Neural crest cell (in vitro differentiated cells): Measurements from ENCODE around the gene ADGRG2. TPM values are rescaled to one million over a fixed set of nuclear protein-coding genes. Genes with fewer than 3 reads are reported as not detected.
"Not testable (repeated sequence)": the region's sequence is repeated elsewhere in the genome, so short reads cannot be mapped to it uniquely, and the experiment has no call there.

Source experiments
- DNase-seq: peaks from one replicate; pipeline ENCODE4 v3.0.0; 2021; ENCODE audit warnings: low read depth, mixed read lengths, low spot score
- H3K27ac Mint-ChIP-seq: one replicate; pipeline ENCODE4 v1.8.0; 2021; ENCODE audit warnings: mild to moderate bottlenecking, mixed read lengths; ENCODE audit not compliant: unreplicated experiment
- H3K27me3 Mint-ChIP-seq: 2 replicates; pipeline ENCODE4 v1.8.0; 2021; ENCODE audit warnings: low read depth, mild to moderate bottlenecking, mixed read lengths
- H3K36me3 Mint-ChIP-seq: 2 replicates; pipeline ENCODE4 v1.8.0; 2021; ENCODE audit warnings: low read depth, mild to moderate bottlenecking, mixed read lengths
- H3K4me1 Mint-ChIP-seq: 2 replicates; pipeline ENCODE4 v1.8.0; 2021; ENCODE audit warnings: mixed read lengths
- H3K4me3 Mint-ChIP-seq: one replicate; pipeline ENCODE4 v1.8.0; 2021; ENCODE audit warnings: mild to moderate bottlenecking, mixed read lengths
- H3K9me3 Mint-ChIP-seq: 2 replicates; pipeline ENCODE4 v1.8.0; 2021; ENCODE audit warnings: mixed read lengths
- total RNA-seq: library from RNA; stranded (reverse); gene quantifications from 2 replicates; pipeline ENCODE4 v1.2.1, GENCODE V29; 2021
- TF ChIP-seq, protein P1 (sequence below): fragments of 200-600 bp; sonication (generic); conservative IDR thresholded peaks from 2 replicates; pipeline ENCODE4 v1.5.0; 2021; ENCODE audit warnings: antibody characterized with exemption, mild to moderate bottlenecking

The ADGRG2 gene
- total RNA-seq, 1 donor from 2014 or later: 0.21 TPM

DNA sequence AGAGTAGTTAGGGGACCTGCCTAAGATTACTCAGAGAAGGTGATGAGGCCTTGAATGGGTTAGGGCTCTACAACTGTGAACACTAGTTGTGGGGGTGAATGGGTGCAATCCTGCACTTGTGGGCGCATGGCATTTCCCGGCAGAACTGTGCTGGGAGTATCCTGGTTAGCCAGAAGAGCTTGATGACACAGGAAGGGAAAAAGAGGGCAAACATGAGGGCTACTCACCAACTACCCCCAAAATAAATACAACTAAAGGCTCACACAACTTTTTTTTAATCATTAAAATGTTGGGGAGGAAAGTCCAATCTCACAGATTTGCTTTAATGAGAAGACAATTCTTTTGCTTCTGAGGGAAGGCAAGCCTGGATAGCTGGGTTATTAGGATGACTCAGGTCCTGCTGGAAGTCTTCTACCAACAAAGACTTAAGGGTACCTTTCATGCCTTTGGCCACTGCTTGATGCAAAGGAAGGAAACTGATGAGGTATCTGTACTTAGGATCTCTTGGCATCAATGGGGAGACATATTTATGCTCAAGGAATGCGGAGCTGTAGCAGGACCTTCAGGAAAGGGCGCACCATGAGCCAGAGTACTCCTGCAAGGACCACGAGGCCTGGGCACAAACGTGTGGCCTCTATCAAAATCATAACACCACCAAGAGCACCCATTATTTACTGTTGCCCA, 141.0 kb downstream of the ADGRG2 start:
- H3K4me1 Mint-ChIP-seq: peaks cover 5% of the 10 kb centered on the region
- no peak overlapping the region for H3K27ac Mint-ChIP-seq
- peak overlapping the region; percentile 41 for H3K4me3 Mint-ChIP-seq
- TF ChIP-seq, protein P1, sequence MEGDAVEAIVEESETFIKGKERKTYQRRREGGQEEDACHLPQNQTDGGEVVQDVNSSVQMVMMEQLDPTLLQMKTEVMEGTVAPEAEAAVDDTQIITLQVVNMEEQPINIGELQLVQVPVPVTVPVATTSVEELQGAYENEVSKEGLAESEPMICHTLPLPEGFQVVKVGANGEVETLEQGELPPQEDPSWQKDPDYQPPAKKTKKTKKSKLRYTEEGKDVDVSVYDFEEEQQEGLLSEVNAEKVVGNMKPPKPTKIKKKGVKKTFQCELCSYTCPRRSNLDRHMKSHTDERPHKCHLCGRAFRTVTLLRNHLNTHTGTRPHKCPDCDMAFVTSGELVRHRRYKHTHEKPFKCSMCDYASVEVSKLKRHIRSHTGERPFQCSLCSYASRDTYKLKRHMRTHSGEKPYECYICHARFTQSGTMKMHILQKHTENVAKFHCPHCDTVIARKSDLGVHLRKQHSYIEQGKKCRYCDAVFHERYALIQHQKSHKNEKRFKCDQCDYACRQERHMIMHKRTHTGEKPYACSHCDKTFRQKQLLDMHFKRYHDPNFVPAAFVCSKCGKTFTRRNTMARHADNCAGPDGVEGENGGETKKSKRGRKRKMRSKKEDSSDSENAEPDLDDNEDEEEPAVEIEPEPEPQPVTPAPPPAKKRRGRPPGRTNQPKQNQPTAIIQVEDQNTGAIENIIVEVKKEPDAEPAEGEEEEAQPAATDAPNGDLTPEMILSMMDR: no peak
- no peaks in the 10 kb centered on the region for H3K27me3 Mint-ChIP-seq
- DNase-seq: no peak
- H3K9me3 Mint-ChIP-seq: no peaks in the 10 kb centered on the region
- no peaks in the 10 kb centered on the region for H3K36me3 Mint-ChIP-seq

DNA sequence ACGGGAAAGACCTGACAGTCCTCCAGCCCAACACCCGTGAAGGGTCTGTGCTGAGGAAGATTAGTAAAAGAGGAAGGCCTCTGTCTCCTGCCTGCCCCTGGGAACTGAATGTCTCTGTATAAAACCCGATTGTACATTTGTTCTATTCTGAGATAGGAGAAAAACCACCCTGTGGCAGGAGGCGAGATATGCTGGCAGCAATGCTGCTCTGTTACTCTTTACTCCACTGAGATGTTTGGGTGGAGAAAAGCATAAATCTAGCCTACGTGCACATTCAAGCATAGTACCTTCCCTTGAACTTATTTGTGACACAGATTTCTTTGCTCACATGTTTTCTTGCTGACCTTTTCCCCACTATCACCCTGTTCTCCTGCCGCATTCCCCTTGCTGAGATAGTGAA, 142.0 kb downstream of the ADGRG2 start:
- not testable (repeated sequence) for H3K4me1 Mint-ChIP-seq, H3K27ac Mint-ChIP-seq, H3K4me3 Mint-ChIP-seq, H3K27me3 Mint-ChIP-seq, H3K36me3 Mint-ChIP-seq, DNase-seq, H3K9me3 Mint-ChIP-seq

DNA sequence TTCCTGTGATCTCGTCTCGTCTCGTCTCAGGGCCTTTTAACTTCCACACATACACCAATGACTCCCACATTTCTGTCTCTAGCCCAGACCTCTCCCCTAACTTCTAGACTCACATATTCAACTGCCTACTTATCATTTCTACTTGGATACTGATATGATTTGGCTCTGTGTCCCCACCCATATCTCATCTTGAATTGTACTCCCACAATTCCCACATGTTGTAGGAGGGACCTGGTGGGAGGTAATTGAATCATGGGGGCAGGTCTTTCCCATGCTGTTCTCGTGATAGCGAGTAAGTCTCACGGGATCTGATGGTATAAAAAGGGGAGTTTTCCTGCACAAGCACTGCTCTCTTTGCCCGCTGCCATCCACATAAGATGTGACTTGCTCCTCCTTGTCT, 147.3 kb downstream of the ADGRG2 start:
- DNase-seq: no peak
- Mint-ChIP-seq H3K9me3 (peaks cover 17% of the 10 kb centered on the region), H3K4me3 (no peak overlapping the region), H3K27me3 (no peaks in the 10 kb centered on the region), H3K36me3 (peaks cover 9% of the 10 kb centered on the region), H3K27ac (no peak overlapping the region), H3K4me1 (no peaks in the 10 kb centered on the region)
- TF ChIP-seq, protein P1: no peak

DNA sequence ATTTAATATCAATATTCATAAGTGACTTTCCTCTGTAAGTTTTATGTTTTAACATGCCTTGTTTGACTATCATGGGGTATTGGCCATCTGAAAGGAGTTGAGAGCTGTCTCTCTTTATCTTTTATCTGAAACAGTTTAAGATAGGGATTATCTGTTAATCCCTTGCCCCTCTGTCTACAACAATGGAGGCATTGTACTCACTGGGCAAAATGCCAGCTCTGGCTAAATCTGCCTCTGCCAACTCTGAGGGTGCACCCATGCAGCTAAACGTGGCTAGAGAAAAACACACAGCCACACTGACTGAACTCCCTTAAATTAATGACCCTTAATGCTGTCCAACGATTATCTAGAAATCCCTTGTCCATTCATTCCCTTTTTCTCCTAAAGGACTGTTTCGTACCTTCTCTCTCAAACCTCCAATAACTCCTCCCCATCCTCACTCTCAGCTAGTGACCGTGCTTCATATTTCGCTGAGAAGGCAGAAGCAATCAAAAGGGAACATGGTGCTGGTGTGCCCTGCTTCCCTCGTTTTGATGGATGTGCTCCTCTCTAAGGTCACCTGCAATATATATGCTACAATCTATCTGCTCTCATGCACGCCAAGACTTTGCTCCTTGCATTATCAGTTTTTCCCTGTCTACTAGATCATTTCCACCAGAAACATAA, 148.6 kb downstream of the ADGRG2 start:
- TF ChIP-seq, protein P1: no peak
- no peak overlapping the region for H3K27ac Mint-ChIP-seq
- H3K9me3 Mint-ChIP-seq: peaks cover 17% of the 10 kb centered on the region
- no peaks in the 10 kb centered on the region for H3K4me1 Mint-ChIP-seq
- no peak overlapping the region for H3K4me3 Mint-ChIP-seq
- DNase-seq: no peak
- no peaks in the 10 kb centered on the region for H3K27me3 Mint-ChIP-seq
- H3K36me3 Mint-ChIP-seq: peaks cover 9% of the 10 kb centered on the region

DNA sequence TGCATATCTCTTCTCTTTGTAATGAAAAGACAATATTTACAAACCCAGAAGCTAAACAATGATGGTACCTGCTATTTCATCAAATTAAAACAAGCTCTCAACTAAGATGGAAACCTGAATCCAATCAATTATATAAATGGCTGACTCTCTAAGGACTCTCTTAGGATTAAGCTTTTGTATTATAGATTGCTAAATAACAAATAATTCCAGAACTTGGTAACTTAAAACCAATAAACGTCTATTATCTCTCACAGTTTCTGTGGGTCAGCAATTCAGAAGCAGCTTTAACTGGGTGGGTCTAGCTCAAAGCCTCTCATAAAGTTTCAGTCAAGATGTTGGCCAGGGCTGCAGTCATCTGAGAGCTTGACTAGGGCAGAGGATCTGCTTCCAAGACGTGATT, 150.8 kb downstream of the ADGRG2 start:
- H3K4me1 Mint-ChIP-seq: no peaks in the 10 kb centered on the region
- no peaks in the 10 kb centered on the region for H3K27me3 Mint-ChIP-seq
- no peak overlapping the region for H3K4me3 Mint-ChIP-seq
- H3K27ac Mint-ChIP-seq: no peak overlapping the region
- H3K36me3 Mint-ChIP-seq: peaks cover 9% of the 10 kb centered on the region
- DNase-seq: no peak
- peaks cover 17% of the 10 kb centered on the region for H3K9me3 Mint-ChIP-seq
- TF ChIP-seq, protein P1: no peak

DNA sequence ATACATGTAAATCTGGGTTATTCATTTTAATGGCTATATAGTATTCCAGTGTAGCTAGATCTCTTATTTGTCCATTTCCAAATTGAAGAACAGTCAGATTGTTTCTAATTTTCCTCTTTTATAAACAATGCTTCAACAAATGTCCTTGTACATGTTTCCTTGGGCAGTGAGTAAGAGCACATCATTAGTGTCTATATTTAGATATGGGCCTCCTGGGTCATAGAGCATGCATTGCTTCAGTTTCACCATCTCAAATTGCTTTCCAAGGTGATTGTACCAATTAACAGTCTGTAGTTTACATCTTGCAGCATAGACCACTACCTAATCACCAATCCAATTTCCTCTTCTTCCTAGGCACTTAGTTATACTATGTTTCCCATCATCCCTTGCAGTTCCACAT, 151.8 kb downstream of the ADGRG2 start:
- Mint-ChIP-seq H3K27ac (no peak overlapping the region), H3K9me3 (peaks cover 15% of the 10 kb centered on the region), H3K4me3 (no peak overlapping the region), H3K27me3 (no peaks in the 10 kb centered on the region), H3K4me1 (no peaks in the 10 kb centered on the region), H3K36me3 (peaks cover 9% of the 10 kb centered on the region)
- DNase-seq: no peak
- TF ChIP-seq, protein P1: no peak
